Neural progenitor cell (in vitro differentiated cells): ENCODE measurements around the gene RPS2. TPM values are rescaled to one million over a fixed set of nuclear protein-coding genes. Genes with fewer than 3 reads are reported as not detected.
"Not testable (repeated sequence)": the region's sequence is repeated elsewhere in the genome, so short reads cannot be mapped to it uniquely, and the experiment has no call there.

Experiments
- DNase-seq: peaks from one replicate; pipeline ENCODE4 v3.0.0-alpha.2; 2016; ENCODE audit warnings: low spot score
- H2AFZ ChIP-seq: fragments of 200-600 bp; sonication (generic); replicated peaks from 2 replicates; pipeline ENCODE4 v1.6.1; 2016; ENCODE audit warnings: antibody characterized with exemption
- H3F3A ChIP-seq: fragments of 200-600 bp; sonication (generic); 2 replicates; pipeline ENCODE4 v1.6.1; 2016; ENCODE audit warnings: antibody characterized with exemption, low read depth
- H3K27ac ChIP-seq: fragments of 200-600 bp; sonication (generic); 2 replicates; pipeline ENCODE4 v1.5.1; 2016; ENCODE audit warnings: mild to moderate bottlenecking
- H3K27me3 ChIP-seq: fragments of 200-600 bp; sonication (generic); 2 replicates; pipeline ENCODE4 v1.6.1; 2016; ENCODE audit warnings: mild to moderate bottlenecking, moderate library complexity
- H3K36me3 ChIP-seq: fragments of 200-600 bp; sonication (generic); 2 replicates; pipeline ENCODE4 v1.5.1; 2016
- H3K4me1 ChIP-seq: fragments of 200-600 bp; sonication (generic); 2 replicates; pipeline ENCODE4 v1.6.1; 2016; ENCODE audit warnings: mixed run types
- H3K4me2 ChIP-seq: fragments of 200-600 bp; sonication (generic); 2 replicates; pipeline ENCODE4 v1.6.1; 2016
- H3K4me3 ChIP-seq: fragments of 200-600 bp; sonication (generic); 2 replicates; pipeline ENCODE4 v1.5.1; 2016
- H3K79me2 ChIP-seq: fragments of 200-600 bp; sonication (generic); 2 replicates; pipeline ENCODE4 v1.6.1; 2016; ENCODE audit warnings: low read depth
- H3K9ac ChIP-seq: fragments of 200-600 bp; sonication (generic); 2 replicates; pipeline ENCODE4 v1.6.1; 2016
- H3K9me3 ChIP-seq: fragments of 200-600 bp; sonication (generic); 2 replicates; pipeline ENCODE4 v1.5.1; 2016; ENCODE audit warnings: low read depth
- H4K20me1 ChIP-seq: fragments of 200-600 bp; sonication (generic); 2 replicates; pipeline ENCODE4 v1.6.1; 2016; ENCODE audit warnings: low read depth
- H3K27ac Mint-ChIP-seq: 3 replicates; pipeline ENCODE4 v1.8.0; 2021; ENCODE audit warnings: mixed read lengths
- H3K27me3 Mint-ChIP-seq: 2 replicates; pipeline ENCODE4 v1.8.0; 2022; ENCODE audit warnings: low read depth, mild to moderate bottlenecking, inconsistent platforms, moderate library complexity, mixed read lengths; ENCODE audit not compliant: insufficient read depth
- H3K36me3 Mint-ChIP-seq: 3 replicates; pipeline ENCODE4 v1.8.0; 2021; ENCODE audit warnings: mixed read lengths
- H3K4me1 Mint-ChIP-seq: 3 replicates; pipeline ENCODE4 v1.8.0; 2021; ENCODE audit warnings: mixed read lengths
- H3K4me3 Mint-ChIP-seq: 3 replicates; pipeline ENCODE4 v1.8.0; 2021; ENCODE audit warnings: mild to moderate bottlenecking, moderate library complexity, mixed read lengths
- H3K9me3 Mint-ChIP-seq: 3 replicates; pipeline ENCODE4 v1.8.0; 2020; ENCODE audit warnings: mixed read lengths
- CTCF ChIP-seq: fragments of 200-600 bp; sonication (generic); IDR thresholded peaks from 2 replicates; pipeline ENCODE4 v1.5.1; 2017; ENCODE audit warnings: antibody characterized with exemption, mild to moderate bottlenecking
- EZH2 ChIP-seq: fragments of 200-600 bp; sonication (generic); IDR thresholded peaks from 2 replicates; pipeline ENCODE4 v1.6.1; 2017; ENCODE audit warnings: antibody characterized with exemption, mild to moderate bottlenecking, moderate library complexity
- EZH2phosphoT487 ChIP-seq: fragments of 200-600 bp; sonication (generic); IDR thresholded peaks from 2 replicates; pipeline ENCODE4 v1.6.1; 2017; ENCODE audit warnings: antibody characterized with exemption
- total RNA-seq: library from RNA; depleted of rRNA; stranded (reverse); fragments of >200 nt; gene quantifications from 2 replicates; pipeline ENCODE4 v1.2.3, GENCODE V29; 2015; ENCODE audit warnings: low replicate concordance

Gene RPS2
- total RNA-seq: 3,079 and 5,348 TPM in 2 replicates

GRCh38 chr16:1964506-1965395 lies at the start of gene RPS2:
RPS2 (minus strand) TSS chr16:1964826; CDS start chr16:1964625, 201 bp downstream.
- H3K9me3 Mint-ChIP-seq: no peaks in the 10 kb centered on the region
- Histone ChIP-seq H3K4me1 (peaks cover 24% of the 10 kb centered on the region), H3K36me3 (no peaks in the 10 kb centered on the region), H3K4me2 (peak within 1 kb of the TSS; percentile 96), H3K9me3 (no peaks in the 10 kb centered on the region), H3F3A (peaks cover 42% of the 10 kb centered on the region), H3K79me2 (peaks cover 49% of the 10 kb centered on the region), H2AFZ (peak within 1 kb of the TSS; percentile 95), H3K27ac (peak within 1 kb of the TSS; percentile 92), H4K20me1 (peaks cover 44% of the 10 kb centered on the region), H3K27me3 (no peaks in the 10 kb centered on the region), H3K4me3 (peak within 1 kb of the TSS; percentile 98), H3K9ac (peak within 1 kb of the TSS; percentile 98)
- DNase-seq: peak; percentile 100
- H3K36me3 Mint-ChIP-seq: peaks cover 12% of the 10 kb centered on the region
- H3K27me3 Mint-ChIP-seq: no peaks in the 10 kb centered on the region
- peaks cover 34% of the 10 kb centered on the region for H3K4me1 Mint-ChIP-seq
- TF ChIP-seq CTCF (no peak), EZH2phosphoT487 (no peak), EZH2 (no peak)
- peak within 1 kb of the TSS; percentile 95 for H3K4me3 Mint-ChIP-seq
- peak within 1 kb of the TSS; percentile 74 for H3K27ac Mint-ChIP-seq

- peaks cover 9% of the 10 kb centered on the region for H3K79me2 ChIP-seq
- peaks cover 26% of the 10 kb centered on the region for H3K27me3 ChIP-seq
- no peak overlapping the region for H3K27ac Mint-ChIP-seq
- H3K9me3 Mint-ChIP-seq: no peaks in the 10 kb centered on the region
- H3K4me1 Mint-ChIP-seq: peaks cover 11% of the 10 kb centered on the region
- DNase-seq: no peak
- H3K36me3 ChIP-seq: no peaks in the 10 kb centered on the region
- no peak overlapping the region for H3K27ac ChIP-seq
- no peak overlapping the region for H3K4me2 ChIP-seq
- H3K9ac ChIP-seq: no peak overlapping the region
- H3K27me3 Mint-ChIP-seq: peaks cover 9% of the 10 kb centered on the region
- H3K4me1 ChIP-seq: peaks cover 5% of the 10 kb centered on the region
- H3F3A ChIP-seq: peaks cover 14% of the 10 kb centered on the region
- peak overlapping the region; percentile 18 for H3K4me3 Mint-ChIP-seq
- H3K36me3 Mint-ChIP-seq: peaks cover under 1% of the 10 kb centered on the region
- no peak overlapping the region for H2AFZ ChIP-seq
- TF ChIP-seq EZH2: no peak
- TF ChIP-seq EZH2phosphoT487: no peak
- TF ChIP-seq CTCF: no peak
- H3K9me3 ChIP-seq: no peaks in the 10 kb centered on the region
- H3K4me3 ChIP-seq: no peak overlapping the region
- H4K20me1 ChIP-seq: peaks cover 7% of the 10 kb centered on the region
Observed at GRCh38 chr16:2013527-2013926, 48.9 kb upstream of the RPS2 start.

DNA sequence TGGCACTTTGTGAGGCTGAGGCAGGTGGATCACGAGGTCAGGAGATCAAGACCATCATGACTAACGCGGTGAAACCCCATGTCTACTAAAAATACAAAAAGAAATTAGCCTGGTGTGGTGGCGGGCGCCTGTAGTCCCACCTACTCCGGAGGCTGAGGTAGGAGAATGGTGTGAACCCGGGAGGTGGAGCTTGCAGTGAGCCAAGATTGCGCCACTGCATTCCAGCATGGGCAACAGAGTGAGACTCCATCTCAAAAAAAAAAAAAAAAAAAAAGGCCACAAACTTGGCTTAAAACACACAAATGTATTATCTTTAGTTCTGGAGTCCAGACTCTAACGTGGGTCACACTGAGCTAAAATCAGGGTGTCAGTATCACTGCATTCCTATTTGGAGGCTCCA lies 47.1 kb upstream of the RPS2 start:
- not testable (repeated sequence) for H3K36me3 Mint-ChIP-seq, H3K4me3 ChIP-seq, H3K27ac Mint-ChIP-seq, H3K4me3 Mint-ChIP-seq, H2AFZ ChIP-seq, H3K9ac ChIP-seq, H3K9me3 ChIP-seq, H3K9me3 Mint-ChIP-seq, H3K4me2 ChIP-seq, H3K27me3 ChIP-seq, H3K27me3 Mint-ChIP-seq, DNase-seq, H3K36me3 ChIP-seq, H3K27ac ChIP-seq
- peaks cover 27% of the 10 kb centered on the region for H3K79me2 ChIP-seq
- H3K4me1 Mint-ChIP-seq: peaks cover 20% of the 10 kb centered on the region
- peaks cover 14% of the 10 kb centered on the region for H3F3A ChIP-seq
- peaks cover 25% of the 10 kb centered on the region for H4K20me1 ChIP-seq
- H3K4me1 ChIP-seq: peaks cover 12% of the 10 kb centered on the region
